SU-DHL-6 (cell line): ENCODE results near the gene NMRK2.
"Not testable (repeated sequence)": the region's sequence is repeated elsewhere in the genome, so short reads cannot be mapped to it uniquely, and the experiment has no call there.

Experiments used
- H2AFZ ChIP-seq: fragments of 200-600 bp; sonication (generic); 2 replicates; pipeline ENCODE4 v1.6.1; 2014; ENCODE audit warnings: low read depth, mild to moderate bottlenecking, moderate library complexity, mixed read lengths, antibody characterized with exemption, low read length; ENCODE audit not compliant: severe bottlenecking
- H3F3A ChIP-seq: fragments of 200-600 bp; shearing (Covaris generic); 2 replicates; pipeline ENCODE4 v1.6.0; 2016; ENCODE audit warnings: antibody characterized with exemption, mild to moderate bottlenecking; ENCODE audit not compliant: insufficient read depth
- H3K27ac ChIP-seq: fragments of 200-600 bp; sonication (generic); 2 replicates; pipeline ENCODE4 v1.5.1; 2016; ENCODE audit warnings: low read depth, mild to moderate bottlenecking, low read length, moderate library complexity, mixed read lengths
- H3K27me3 ChIP-seq: fragments of 200-600 bp; sonication (generic), shearing (Covaris generic); 2 replicates; pipeline ENCODE4 v1.6.0; 2014; ENCODE audit warnings: mild to moderate bottlenecking, low read length
- H3K36me3 ChIP-seq: fragments of 200-600 bp; sonication (generic); 2 replicates; pipeline ENCODE4 v1.6.1; 2014; ENCODE audit warnings: mild to moderate bottlenecking, low read length, mixed read lengths
- H3K4me2 ChIP-seq: fragments of 300-600, 200-600 bp; shearing (Covaris generic), sonication (generic); 2 replicates; pipeline ENCODE4 v1.6.0; 2014; ENCODE audit warnings: low read length, low read depth, mild to moderate bottlenecking; ENCODE audit not compliant: poor library complexity, severe bottlenecking
- H3K4me3 ChIP-seq: fragments of 200-600 bp; sonication (generic); 2 replicates; pipeline ENCODE4 v1.5.1; 2014; ENCODE audit warnings: antibody characterized with exemption, low read length, mild to moderate bottlenecking, mixed read lengths; ENCODE audit not compliant: insufficient read depth, poor library complexity, severe bottlenecking
- H3K79me2 ChIP-seq: fragments of 200-600 bp; sonication (generic); 2 replicates; pipeline ENCODE4 v1.6.1; 2014; ENCODE audit warnings: mild to moderate bottlenecking, low read length, moderate library complexity; ENCODE audit not compliant: insufficient read depth
- H3K9ac ChIP-seq: fragments of 200-600 bp; sonication (generic); 2 replicates; pipeline ENCODE4 v1.7.0; 2014; ENCODE audit warnings: mild to moderate bottlenecking, low read length
- H3K9me2 ChIP-seq: fragments of 200-600 bp; sonication (generic); replicated peaks from 2 replicates; pipeline ENCODE4 v1.6.1; 2014; ENCODE audit warnings: low read length; ENCODE audit not compliant: insufficient read depth
- H3K9me3 ChIP-seq: fragments of 200-600 bp; sonication (generic); 2 replicates; pipeline ENCODE4 v1.6.1; 2014; ENCODE audit warnings: low read length, mixed read lengths; ENCODE audit not compliant: insufficient read depth
- H4K20me1 ChIP-seq: fragments of 200-600 bp; sonication (generic); 2 replicates; pipeline ENCODE4 v1.6.1; 2014; ENCODE audit warnings: low read depth, mild to moderate bottlenecking, antibody characterized with exemption, low read length, moderate library complexity, mixed read lengths
- CTCF ChIP-seq: fragments of 200-600 bp; sonication (generic); IDR thresholded peaks from one replicate; pipeline ENCODE4 v1.5.1; 2017; ENCODE audit warnings: antibody characterized with exemption, mild to moderate bottlenecking, low read length, moderate library complexity; ENCODE audit not compliant: insufficient read depth, poor library complexity, severe bottlenecking
- EZH2phosphoT487 ChIP-seq: fragments of 200-600 bp; sonication (generic), shearing (Covaris generic); conservative IDR thresholded peaks from 2 replicates; pipeline ENCODE4 v1.6.1; 2018; ENCODE audit warnings: mild to moderate bottlenecking, antibody characterized with exemption, low read length, moderate library complexity, mixed read lengths

NMRK2 gene

GRCh38 chr19:3949997-3950859, 17.4 kb downstream of the NMRK2 start:
- Histone ChIP-seq H3F3A (no peaks in the 10 kb centered on the region), H3K27ac (no peak overlapping the region), H3K27me3 (no peaks in the 10 kb centered on the region), H3K79me2 (no peaks in the 10 kb centered on the region), H3K4me2 (no peak overlapping the region), H4K20me1 (no peaks in the 10 kb centered on the region), H3K9me2 (no peaks in the 10 kb centered on the region), H3K36me3 (no peaks in the 10 kb centered on the region), H2AFZ (no peak overlapping the region), H3K9ac (no peak overlapping the region), H3K4me3 (no peak overlapping the region), H3K9me3 (no peaks in the 10 kb centered on the region)
- TF ChIP-seq EZH2phosphoT487 = no peak
- TF ChIP-seq CTCF = no peak

- Histone ChIP-seq H2AFZ (no peak overlapping the region), H3K36me3 (no peaks in the 10 kb centered on the region), H3K9me3 (no peaks in the 10 kb centered on the region), H3K79me2 (no peaks in the 10 kb centered on the region), H3K27ac (no peak overlapping the region), H3K9me2 (no peaks in the 10 kb centered on the region), H3K27me3 (no peaks in the 10 kb centered on the region), H3F3A (no peaks in the 10 kb centered on the region), H3K9ac (no peak overlapping the region), H3K4me3 (no peak overlapping the region), H3K4me2 (no peak overlapping the region), H4K20me1 (no peaks in the 10 kb centered on the region)
- TF ChIP-seq EZH2phosphoT487 (no peak), CTCF (no peak)
Measured at GRCh38 chr19:3950871-3951861, 18.3 kb downstream of the NMRK2 start.

DNA sequence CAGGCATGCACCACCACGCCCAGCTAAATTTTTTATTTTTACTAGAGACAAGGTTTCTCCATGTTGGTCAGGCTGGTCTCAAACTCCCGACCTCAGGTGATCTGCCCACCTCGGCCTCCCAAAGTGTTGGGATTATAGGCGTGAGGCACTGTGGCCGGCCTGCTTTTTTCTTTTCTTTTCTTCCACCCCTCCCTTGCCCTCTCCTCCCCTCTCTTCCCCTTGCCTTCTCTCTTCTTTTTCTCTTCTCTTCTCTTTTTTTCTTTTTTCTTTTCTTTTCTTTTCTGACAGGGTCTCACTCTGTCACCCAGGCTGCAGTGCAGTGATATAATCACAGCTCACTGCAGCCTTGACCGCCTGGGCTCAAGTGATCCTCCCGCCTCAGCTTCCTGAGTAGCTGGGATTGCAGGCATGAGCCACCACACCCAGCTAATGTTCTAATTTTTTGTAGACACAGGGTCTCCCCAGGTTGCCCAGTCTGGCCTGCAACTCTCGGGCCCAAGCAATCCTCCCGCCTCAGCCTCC, 19.9 kb downstream of the NMRK2 start:
- H3F3A ChIP-seq, H3K4me2 ChIP-seq, H3K27ac ChIP-seq, H3K9ac ChIP-seq, H3K27me3 ChIP-seq, H3K9me2 ChIP-seq, H3K36me3 ChIP-seq, H3K79me2 ChIP-seq, H3K9me3 ChIP-seq, H2AFZ ChIP-seq, H4K20me1 ChIP-seq, H3K4me3 ChIP-seq: not testable (repeated sequence)
